GM12878 (cell line): Measurements from ENCODE around the gene GLRA1. TPM values are rescaled to one million over a fixed set of nuclear protein-coding genes. Genes with fewer than 3 reads are reported as not detected.

ENCODE experiments used
- ATAC-seq: fragments of 200-7000 bp; cut with Tn5 transposase; 3 replicates; pipeline ENCODE4 v1.9.1; 2020; ENCODE audit warnings: mild to moderate bottlenecking, moderate library complexity
- BruUV-seq: library from RNA; stranded (reverse); fragments of 400-500 nt; replicated peaks from 2 replicates; lab custom pipeline; 2021; lab: Mats Ljungman, UMichigan
- CTCF ChIA-PET: fragments of 300-600 bp; sonication (Branson Sonifier 250); formaldehyde crosslinking; extraction: SDS; loops from one replicate; lab custom pipeline; 2021; ENCODE audit warnings: inconsistent platforms; lab: Yijun Ruan, JAX
- POLR2A ChIA-PET: fragments of 350-600 bp; formaldehyde crosslinking; extraction: SDS; loops from one replicate; lab custom pipeline; 2021; ENCODE audit warnings: inconsistent platforms; lab: Charles Lee
- RAD21 ChIA-PET: fragments of 300-600 bp; sonication (Branson Sonifier 250); formaldehyde crosslinking; loops from one replicate; lab custom pipeline; 2023; ENCODE audit warnings: antibody characterized with exemption; ENCODE audit not compliant: unreplicated experiment; lab: Charles Lee
- SMC1A ChIA-PET: fragments of 300-600 bp; sonication (Branson Sonifier 250); formaldehyde crosslinking; loops from one replicate; lab custom pipeline; 2023; ENCODE audit not compliant: unreplicated experiment, uncharacterized antibody; lab: Charles Lee
- DNase-seq: peaks from one replicate; pipeline ENCODE4 v3.0.0-alpha.2; 2011; ENCODE audit warnings: low read depth, low spot score
- FAIRE-seq: peaks from 3 replicates; lab custom pipeline; 2011; peaks lifted over from hg19 to GRCh38; lab: Jason Lieb, UNC
- H2AFZ ChIP-seq: 2 replicates; pipeline ENCODE4 v1.6.0; 2011; ENCODE audit warnings: low read depth, low read length, control low read depth; ENCODE audit not compliant: control insufficient read depth
- H3K27ac ChIP-seq: 2 replicates; pipeline ENCODE4 v1.5.1; 2011; ENCODE audit warnings: control low read depth; ENCODE audit not compliant: control insufficient read depth, insufficient read depth
- H3K27me3 ChIP-seq, 2 experiments: replicated peaks in 1 of 2; 2 replicates each; pipeline versions ENCODE4 v1.6.0 to v1.6.1; 2011; ENCODE audit warnings: low read length in 1 of 2; ENCODE audit not compliant: control insufficient read depth in 2 of 2, insufficient read depth in 2 of 2
- H3K36me3 ChIP-seq, 2 experiments: 2 replicates each; pipeline ENCODE4 v1.5.1; 2011; ENCODE audit warnings: low read length in 1 of 2; ENCODE audit not compliant: control insufficient read depth in 2 of 2, insufficient read depth in 2 of 2
- H3K4me1 ChIP-seq: 2 replicates; pipeline ENCODE4 v1.6.1; 2011; ENCODE audit warnings: mild to moderate bottlenecking, low read length, moderate library complexity, mixed read lengths; ENCODE audit not compliant: control insufficient read depth, insufficient read depth
- H3K4me2 ChIP-seq: 2 replicates; pipeline ENCODE4 v1.6.0; 2011; ENCODE audit warnings: control low read depth; ENCODE audit not compliant: control insufficient read depth, insufficient read depth
- H3K4me3 ChIP-seq: fragments of 200-600 bp; sonication (generic); 2 replicates; pipeline ENCODE4 v1.5.1; 2016
- H3K79me2 ChIP-seq: 2 replicates; pipeline ENCODE4 v1.6.0; 2011; ENCODE audit warnings: low read length; ENCODE audit not compliant: control insufficient read depth, insufficient read depth
- H3K9ac ChIP-seq: 2 replicates; pipeline ENCODE4 v1.8.0; 2011; ENCODE audit warnings: low read length, control low read depth, mixed read lengths; ENCODE audit not compliant: control insufficient read depth, insufficient read depth
- H3K9me3 ChIP-seq: replicated peaks from 3 replicates; pipeline ENCODE4 v1.5.1; 2011; ENCODE audit warnings: mild to moderate bottlenecking, low read length; ENCODE audit not compliant: control insufficient read depth, insufficient read depth
- H4K20me1 ChIP-seq: 2 replicates; pipeline ENCODE4 v1.6.0; 2011; ENCODE audit not compliant: control insufficient read depth, insufficient read depth
- MLLT1 ChIP-seq: fragments of 450-650 bp; IDR thresholded peaks from 2 replicates; pipeline ENCODE4 v1.6.1; 2016; ENCODE audit warnings: mild to moderate bottlenecking
- NKRF ChIP-seq: fragments of 450-650 bp; conservative IDR thresholded peaks from 2 replicates; pipeline ENCODE4 v1.6.1; 2017; ENCODE audit warnings: mild to moderate bottlenecking, moderate library complexity
- ZNF24 ChIP-seq: fragments of 450-650 bp; IDR thresholded peaks from 2 replicates; pipeline ENCODE4 v1.6.1; 2017; ENCODE audit warnings: antibody characterized with exemption, mild to moderate bottlenecking
- whole genome bisulfite sequencing: methylation state at CpG from one replicate; pipeline ENCODE4 v1.1.6; 2016; ENCODE audit warnings: low lambda C conversion rate; ENCODE audit not compliant: insufficient replicate concordance, insufficient coverage; ENCODE audit errors: missing lambda C conversion rate; 5-methylcytosine and 5-hydroxymethylcytosine counted together
- in situ Hi-C: fragments of 300-500 bp; cut with MboI; formaldehyde crosslinking; loops from 9 replicates; pipeline ENCODE4 v1.14.3; 2018; ENCODE audit warnings: mixed read lengths
- intact Hi-C: fragments of 100-400 bp; cut with micrococcal nuclease; formaldehyde crosslinking; loops from one replicate; pipeline ENCODE4 v1.14.2; 2022; ENCODE audit not compliant: unreplicated experiment
- polyA plus RNA-seq, 11 experiments: library from polyadenylated mRNA; depleted of rRNA in 4 of 11; unstranded in 6 of 11; stranded (reverse) in 5 of 11; fragments of >200 nt; fragmentation: Nextera tagmentation in 4 of 11; fragmentation: Illumina TruSeq in 1 of 11; extraction: Ambion mirVana in 4 of 11; extraction: Trizol in 1 of 11; gene quantifications; 1 replicate in 1 of 11; 2 replicates in 10 of 11; pipeline versions ENCODE4 v1.2.1 to v1.2.3, GENCODE V29; 2011 to 2016; ENCODE audit warnings: inconsistent platforms in 2 of 11, missing spikeins in 2 of 11, low read depth in 1 of 11
- total RNA-seq, 4 experiments: library from RNA; depleted of rRNA in 3 of 4; stranded (reverse); fragments of >200 nt in 3 of 4; fragmentation: Illumina TruSeq in 1 of 4; extraction: Trizol in 1 of 4; gene quantifications; 2 replicates each; pipeline versions ENCODE4 v1.2.1 to v1.2.3, GENCODE V29; 2013 to 2021

GLRA1 gene
- total and polyA plus RNA-seq, 10 of the 15 experiments (the other 5 are each of a cell fraction or from before 2014, with no cell fraction given) = not detected

DNA sequence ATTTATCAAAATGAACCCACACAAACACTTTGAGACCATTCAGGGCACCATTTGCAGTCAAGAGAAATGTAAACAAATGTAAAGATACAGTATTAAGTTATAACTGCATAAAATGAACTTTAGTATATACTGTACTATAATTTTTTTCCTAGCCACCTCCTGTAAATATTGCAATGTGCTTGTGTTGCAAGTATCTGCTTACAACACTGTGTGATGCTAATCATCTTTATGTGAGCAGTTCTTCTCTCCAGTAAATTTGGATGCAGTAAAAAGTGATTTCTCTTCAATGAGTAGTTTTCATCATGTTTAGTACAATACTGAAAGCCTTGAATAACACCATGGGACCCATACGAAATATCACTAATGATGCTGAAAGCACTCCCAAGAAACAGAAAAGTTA, 143.4 kb downstream of the GLRA1 start (continued):
- no peak for TF ChIP-seq NKRF

DNA sequence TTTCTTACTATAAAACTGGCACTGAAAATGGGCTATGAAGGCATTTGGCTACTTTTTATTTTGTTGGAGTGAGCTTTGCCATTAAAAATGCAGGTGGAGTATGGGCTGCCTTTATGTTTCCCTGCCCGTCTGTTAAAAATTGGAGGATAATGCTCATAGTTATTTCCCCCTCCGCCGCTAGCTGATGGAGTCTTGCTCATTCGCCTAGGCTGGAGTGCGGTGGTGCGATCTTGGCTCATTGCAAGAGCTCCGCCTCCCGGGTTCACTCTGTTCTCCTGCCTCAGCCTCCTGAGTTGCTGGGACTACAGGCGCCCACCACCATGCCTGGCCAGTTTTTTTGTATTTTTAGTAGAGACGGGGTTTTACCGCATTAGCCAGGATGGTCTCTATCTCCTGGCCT, 144.3 kb downstream of the GLRA1 start:
- in situ Hi-C loops (no loop called here), intact Hi-C loops (no loop called here)
- H3K4me2 ChIP-seq = peak overlapping the region; percentile 47
- WGBS = 70% methylated on average over 11 of the region's 11 CpGs
- ChIA-PET RAD21 (interaction anchor here (1.1 to 2.2 kb wide), 2 partner anchors 9 to 23 kb away, joined by 3 to 12 read pairs; partner anchors contain the start of gene G3BP1), SMC1A (no interaction called here), POLR2A (interaction anchor here (1.2 to 3.3 kb wide), 2 partner anchors 9 to 29 kb away, joined by 3 to 16 read pairs; partner anchors contain the start of gene G3BP1), CTCF (interaction anchor here (0.8 kb wide), 1 partner anchor 121 kb away, joined by 3 read pairs; no protein-coding TSS in a partner anchor)
- H3K9ac ChIP-seq = no peak overlapping the region
- no peak for FAIRE-seq
- H3K9me3 ChIP-seq = no peaks in the 10 kb centered on the region
- no peaks in the 10 kb centered on the region for H3K27me3 ChIP-seq
- H3K27ac ChIP-seq = no peak overlapping the region
- H2AFZ ChIP-seq = no peak overlapping the region
- no peak for DNase-seq
- no peak overlapping the region; the same call in 1 of the 2 replicates for H3K4me3 ChIP-seq
- H4K20me1 ChIP-seq = peaks cover 5% of the 10 kb centered on the region
- H3K36me3 ChIP-seq = peaks cover 0 to 7% of the 10 kb centered on the region in 2 experiments; a peak in 3 of 4 replicates
- BruUV-seq = no TSS peak
- H3K79me2 ChIP-seq = peaks cover 99% of the 10 kb centered on the region
- peak; percentile 5; the same call in 2 of the 3 replicates for ATAC-seq
- no peak for TF ChIP-seq ZNF24
- no peak for TF ChIP-seq MLLT1
- peaks cover 10% of the 10 kb centered on the region; the same call in 1 of the 2 replicates for H3K4me1 ChIP-seq
